Colonic mucosa (tissue), 4 donors: ENCODE measurements around the gene GRK3. TPM values are rescaled to one million over a fixed set of nuclear protein-coding genes. Genes with fewer than 3 reads are reported as not detected.

Experiments
- DNase-seq: peaks from one replicate; pipeline ENCODE4 v3.0.0-alpha.2; 2020
- H3K27ac ChIP-seq: fragments of 200-600 bp; one replicate; pipeline ENCODE4 v1.8.0; 2021
- H3K27me3 ChIP-seq: fragments of 200-600 bp; one replicate; pipeline ENCODE4 v1.8.0; 2021
- H3K36me3 ChIP-seq: fragments of 200-600 bp; one replicate; pipeline ENCODE4 v1.8.0; 2021
- H3K4me1 ChIP-seq: fragments of 200-600 bp; one replicate; pipeline ENCODE4 v1.8.0; 2021; ENCODE audit warnings: mild to moderate bottlenecking
- H3K4me3 ChIP-seq: fragments of 200-600 bp; one replicate; pipeline ENCODE4 v1.8.0; 2021
- H3K9ac ChIP-seq, 2 donors: one replicate each; pipeline ENCODE4 v1.7.0; 2013; ENCODE audit warnings: control low read depth in 2 of 2, low read depth in 2 of 2, low read length in 2 of 2
- H3K9me3 ChIP-seq: fragments of 200-600 bp; one replicate; pipeline ENCODE4 v1.8.0; 2021
- CTCF ChIP-seq: fragments of 200-600 bp; IDR thresholded peaks from one replicate; pipeline ENCODE4 v1.8.0; 2022; ENCODE audit warnings: antibody characterized with exemption, mild to moderate bottlenecking
- intact Hi-C: fragments of 100-400 bp; cut with DNase I; formaldehyde crosslinking; loops from one replicate; pipeline ENCODE4 v1.14.1; 2022
- total RNA-seq, 2 donors: library from RNA; stranded (reverse); fragmentation: NEBNext Ultra II Directional in 1 of 2; extraction: Animal tissue kit (Norgen Biotek cat#: 25700) in 1 of 2; gene quantifications; one replicate each; pipeline ENCODE4 v1.2.1, GENCODE V29; 2021
- donor health status: healthy.
- donor health status: DM: no; HTN: no; CAD: no.
- donor health status: DM: no; HTN: no; CAD: no.

The GRK3 gene
- total RNA-seq, 2 donors from 2014 or later: 2.9 to 5.3 TPM

DNA sequence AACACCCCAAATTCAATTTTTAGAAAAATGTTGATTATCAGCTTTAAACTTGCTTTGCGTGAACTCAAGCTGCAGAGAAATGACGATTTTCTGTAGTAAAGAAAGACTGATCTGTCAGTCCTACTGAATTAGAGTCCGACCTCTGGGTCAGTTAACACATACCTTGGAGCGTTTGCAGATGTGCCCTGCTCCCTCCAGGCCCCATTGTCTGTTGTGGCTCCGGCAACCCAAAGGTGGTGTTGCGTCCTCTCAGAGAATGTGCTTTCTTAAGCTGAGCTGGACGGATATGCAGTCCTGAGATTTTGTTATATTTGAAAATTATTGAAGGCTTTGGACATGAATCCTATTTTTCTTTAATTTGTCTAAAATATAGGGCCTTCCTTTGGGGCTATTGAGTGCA, 146.0 kb downstream of the GRK3 start:
- TF ChIP-seq CTCF: no peak
- no peaks in the 10 kb centered on the region for H3K9me3 ChIP-seq
- no peaks in the 10 kb centered on the region for H3K36me3 ChIP-seq
- H3K27me3 ChIP-seq: no peaks in the 10 kb centered on the region
- H3K4me1 ChIP-seq: no peaks in the 10 kb centered on the region
- no peak overlapping the region for H3K4me3 ChIP-seq
- intact Hi-C loops: no loop called here
- no peak for DNase-seq
- no peak overlapping the region for H3K27ac ChIP-seq
- H3K9ac ChIP-seq: no peak overlapping the region

GRCh38 chr22:25711491-25711890, 147.0 kb downstream of the GRK3 start:
- H3K4me3 ChIP-seq: no peak overlapping the region
- no peaks in the 10 kb centered on the region for H3K36me3 ChIP-seq
- H3K4me1 ChIP-seq: no peaks in the 10 kb centered on the region
- no peaks in the 10 kb centered on the region for H3K27me3 ChIP-seq
- H3K27ac ChIP-seq: no peak overlapping the region
- no peak for TF ChIP-seq CTCF
- intact Hi-C loops: no loop called here
- no peaks in the 10 kb centered on the region for H3K9me3 ChIP-seq
- no peak overlapping the region for H3K9ac ChIP-seq
- DNase-seq: no peak

DNA sequence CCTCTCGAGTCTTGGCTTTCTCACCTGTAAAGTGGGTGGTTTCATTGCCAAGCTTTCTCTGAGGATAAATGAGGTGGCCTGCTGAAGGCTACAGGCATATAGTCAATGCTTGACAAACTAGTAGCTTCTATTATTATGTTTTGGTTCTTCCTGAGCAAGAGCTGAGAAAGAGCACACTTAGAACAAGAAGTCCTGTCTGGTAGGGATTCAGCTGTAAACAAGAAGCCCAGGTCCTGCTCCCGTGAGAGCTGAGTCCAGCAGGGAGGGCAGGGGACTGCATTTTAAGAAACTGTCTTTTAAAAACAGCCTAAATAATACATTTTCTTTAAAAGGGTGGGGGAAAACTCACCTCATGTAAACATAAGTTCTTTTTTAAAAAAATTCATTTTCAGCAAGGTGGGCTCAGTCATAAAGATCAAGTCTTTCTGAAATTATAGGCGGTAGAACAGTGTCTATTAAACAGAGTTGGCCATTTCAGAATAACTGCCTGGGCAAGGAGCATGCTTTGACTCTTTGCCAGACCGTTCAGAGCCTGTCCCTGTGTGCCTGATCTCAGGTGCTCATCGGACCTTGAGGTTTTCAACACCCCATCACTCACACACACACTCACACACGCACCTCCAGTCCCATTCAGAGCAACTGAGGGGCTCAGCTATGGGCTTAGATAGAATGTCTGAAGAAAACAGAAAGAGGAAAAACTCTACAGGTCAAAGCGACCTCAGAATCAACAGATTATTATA, 148.4 kb downstream of the GRK3 start:
- no peaks in the 10 kb centered on the region for H3K27me3 ChIP-seq
- H3K4me3 ChIP-seq: no peak overlapping the region
- no peaks in the 10 kb centered on the region for H3K36me3 ChIP-seq
- DNase-seq: no peak
- H3K9ac ChIP-seq: no peak overlapping the region
- no peak for TF ChIP-seq CTCF
- no peak overlapping the region for H3K27ac ChIP-seq
- no peaks in the 10 kb centered on the region for H3K9me3 ChIP-seq
- H3K4me1 ChIP-seq: no peaks in the 10 kb centered on the region
- intact Hi-C loops: no loop called here

DNA sequence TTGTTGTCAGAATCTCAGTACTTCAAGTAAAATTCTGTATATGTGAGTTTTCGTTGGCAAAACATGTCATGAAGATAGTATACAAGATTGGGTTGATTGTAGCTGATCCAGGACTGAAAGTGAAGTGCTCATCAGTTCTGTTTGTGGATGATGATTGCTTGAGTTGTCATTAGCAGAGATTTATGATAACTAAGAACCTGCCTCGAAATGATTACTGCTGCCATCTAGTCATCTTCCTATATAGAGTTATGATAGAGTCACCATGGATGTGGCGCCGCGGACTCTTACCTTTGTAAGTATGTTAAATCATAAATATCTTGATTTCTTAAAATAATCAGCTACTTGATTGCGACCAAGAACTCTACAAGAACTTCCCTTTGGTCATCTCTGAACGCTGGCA, 149.6 kb downstream of the GRK3 start:
- no peaks in the 10 kb centered on the region for H3K4me1 ChIP-seq
- H3K4me3 ChIP-seq: no peak overlapping the region
- intact Hi-C loops: no loop called here
- no peak overlapping the region for H3K27ac ChIP-seq
- no peaks in the 10 kb centered on the region for H3K36me3 ChIP-seq
- TF ChIP-seq CTCF: no peak
- DNase-seq: no peak
- no peaks in the 10 kb centered on the region for H3K9me3 ChIP-seq
- no peaks in the 10 kb centered on the region for H3K27me3 ChIP-seq
- H3K9ac ChIP-seq: no peak overlapping the region

- no peak for DNase-seq
- H3K27me3 ChIP-seq: no peaks in the 10 kb centered on the region
- no peak overlapping the region for H3K4me3 ChIP-seq
- no peaks in the 10 kb centered on the region for H3K36me3 ChIP-seq
- intact Hi-C loops: no loop called here
- no peaks in the 10 kb centered on the region for H3K4me1 ChIP-seq
- no peak for TF ChIP-seq CTCF
- H3K9me3 ChIP-seq: no peaks in the 10 kb centered on the region
- H3K9ac ChIP-seq: no peak overlapping the region
- H3K27ac ChIP-seq: no peak overlapping the region
Measured at GRCh38 chr22:25714739-25715138, 150.3 kb downstream of the GRK3 start.
